Anterior cingulate cortex (tissue), 58 donors: ENCODE measurements around the gene BACH1.

ENCODE experiments used
- DNase-seq, 58 donors: peaks; one replicate each; lab custom pipeline; 2025; lab: John Stamatoyannopoulos, UW

The BACH1 gene

GRCh38 chr21:29311802-29312201, 13.1 kb downstream of the BACH1 start:
- DNase-seq = no peak

GRCh38 chr21:29312981-29313380, 14.3 kb downstream of the BACH1 start:
- no peak for DNase-seq

DNA sequence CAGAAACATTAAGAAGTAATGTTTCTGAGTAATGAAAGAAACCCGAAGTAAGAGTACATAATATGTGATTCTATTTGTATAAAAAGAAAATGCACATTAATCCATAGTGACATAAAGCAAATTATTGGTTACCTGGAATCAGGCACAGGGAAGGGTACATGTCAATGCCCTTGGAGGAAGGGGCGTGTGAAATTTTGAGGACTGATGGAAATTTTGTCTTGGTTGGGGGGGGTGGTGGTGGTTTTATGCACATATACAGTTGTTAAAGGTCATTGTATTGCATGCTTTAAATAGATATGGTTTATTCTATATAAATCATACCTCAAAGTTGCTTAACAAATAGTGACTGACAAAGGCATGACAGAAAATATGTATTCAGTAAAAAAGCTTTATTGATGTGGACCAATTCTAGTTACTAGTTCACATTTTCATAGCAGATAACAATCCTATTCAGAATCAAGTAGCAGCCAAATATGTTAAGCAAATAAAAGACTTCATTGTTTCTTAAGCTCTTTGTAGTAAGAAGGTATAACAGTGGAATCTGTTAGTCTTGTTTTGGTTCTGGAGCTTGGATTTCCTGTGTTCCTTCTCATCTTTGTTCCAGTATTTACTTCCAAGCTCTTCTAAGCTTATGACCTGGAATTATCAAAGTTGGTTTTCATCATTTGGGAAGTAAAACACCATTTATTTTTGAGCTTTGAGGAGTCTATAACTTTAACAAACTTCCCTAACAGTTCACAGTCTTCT, 15.1 kb downstream of the BACH1 start:
- DNase-seq = no peak

DNA sequence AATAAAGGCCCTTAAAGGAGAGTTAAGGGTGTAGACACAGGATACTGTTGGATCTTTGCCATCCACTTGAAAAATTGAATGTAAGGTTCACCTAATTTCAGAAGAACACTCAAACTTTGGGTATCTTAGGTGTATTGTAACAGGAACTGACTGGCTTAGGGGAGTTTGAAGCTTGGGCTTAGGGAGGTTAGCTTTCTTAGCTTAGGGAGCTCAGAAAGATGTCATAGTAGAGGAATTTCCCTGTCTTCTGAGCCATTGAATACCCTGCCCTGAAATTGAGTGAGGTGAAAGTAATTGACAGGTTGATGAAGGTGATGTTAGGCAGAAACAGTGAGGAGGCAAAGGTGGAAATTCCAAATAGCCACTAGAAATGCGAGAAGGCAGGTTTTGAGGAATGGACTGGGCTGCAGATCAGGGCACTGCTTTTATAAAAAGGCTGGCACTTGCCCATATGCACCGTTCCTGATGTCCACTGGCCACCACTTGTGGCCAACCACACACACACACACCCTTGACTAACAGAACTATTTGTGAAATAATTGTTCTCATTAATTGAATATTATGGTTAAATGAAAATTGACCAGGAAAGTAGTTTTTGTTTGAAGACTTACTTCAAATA, 16.5 kb downstream of the BACH1 start:
- no peak for DNase-seq

GRCh38 chr21:29316029-29316742, 17.5 kb downstream of the BACH1 start:
- DNase-seq = no peak

- no peak for DNase-seq
Measured at GRCh38 chr21:29316806-29317205, 18.1 kb downstream of the BACH1 start.

DNA sequence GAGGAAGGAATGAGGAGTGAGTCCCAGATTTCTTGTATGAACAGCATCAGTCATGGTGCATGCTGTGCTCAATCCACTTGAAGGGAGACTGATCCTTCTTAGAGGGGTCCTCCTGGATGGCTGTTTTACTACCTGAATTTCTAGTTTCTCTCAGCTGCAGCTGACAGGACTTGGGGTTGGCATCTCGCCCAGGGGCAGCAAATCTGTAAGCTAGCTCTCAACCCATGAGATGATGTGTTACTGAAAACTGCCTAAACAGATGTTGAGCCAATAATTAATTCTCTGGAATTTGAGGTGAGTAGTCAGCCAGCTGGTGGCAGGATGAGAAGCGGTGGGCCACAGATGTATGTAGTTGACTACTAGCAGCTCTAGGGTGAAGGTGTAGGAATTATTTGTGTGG, 19.6 kb downstream of the BACH1 start:
- no peak for DNase-seq

GRCh38 chr21:29320031-29320430, 21.3 kb downstream of the BACH1 start:
- DNase-seq = no peak

DNA sequence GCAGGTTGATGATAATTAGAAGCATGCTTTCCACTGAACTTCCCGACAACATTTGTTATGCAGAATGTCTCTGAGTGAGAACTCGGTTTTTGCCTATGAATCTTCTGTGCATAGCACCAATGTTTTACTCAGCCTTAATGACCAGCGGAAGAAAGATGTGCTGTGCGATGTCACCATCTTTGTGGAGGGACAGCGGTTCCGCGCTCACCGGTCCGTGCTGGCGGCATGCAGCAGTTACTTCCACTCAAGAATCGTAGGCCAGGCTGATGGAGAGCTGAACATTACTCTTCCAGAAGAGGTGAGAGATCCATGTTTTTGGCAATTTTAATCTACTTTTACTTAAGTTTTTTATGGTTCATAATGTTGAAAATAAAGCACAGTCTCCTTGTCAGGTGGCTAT, 22.5 kb downstream of the BACH1 start:
- DNase-seq = no peak

DNA sequence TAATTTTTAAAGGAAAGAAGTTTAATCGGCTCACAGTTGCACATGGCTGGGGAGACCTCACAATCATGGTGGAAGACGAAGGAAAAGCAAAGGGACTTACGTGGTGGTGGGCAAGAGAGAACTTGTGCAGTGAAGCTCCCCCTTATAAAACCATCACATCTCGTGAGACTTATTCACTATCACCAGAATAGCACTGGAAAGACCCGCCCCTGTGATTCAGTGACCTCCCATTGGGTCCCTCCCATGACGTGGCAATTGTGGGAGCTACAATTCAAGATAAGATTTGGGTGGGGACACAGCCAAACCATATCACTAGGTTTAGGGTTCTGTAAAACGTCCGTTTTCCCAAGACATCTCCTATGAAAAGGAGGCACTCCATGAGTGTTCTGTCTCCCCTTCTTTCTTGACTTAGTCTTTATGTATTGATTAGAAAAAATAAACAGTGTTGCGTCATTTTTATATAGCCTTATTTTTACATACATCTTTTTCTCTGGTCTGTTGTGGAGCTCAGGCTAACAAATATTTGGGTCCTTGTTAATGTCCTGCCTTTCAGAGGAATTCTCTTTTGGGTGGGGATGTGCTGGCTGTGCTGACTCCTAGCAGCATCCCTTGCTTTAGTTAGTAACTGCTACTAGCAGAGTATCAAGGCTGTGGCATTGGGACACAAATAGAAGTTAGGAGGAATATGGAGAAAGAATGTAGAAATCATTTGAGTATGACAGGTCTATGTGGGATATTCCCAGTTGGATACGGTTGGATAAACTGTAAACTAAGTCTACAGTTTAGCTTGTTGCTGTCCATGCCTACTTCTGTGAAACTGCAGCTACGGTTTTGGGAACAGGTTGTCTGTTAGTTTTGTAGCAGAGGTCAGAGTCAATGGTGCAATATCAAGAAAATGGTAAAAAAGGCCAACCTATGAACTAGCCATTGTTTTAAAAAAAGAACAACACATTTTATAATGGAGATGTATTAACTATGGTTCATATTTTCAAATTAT, 23.5 kb downstream of the BACH1 start:
- DNase-seq = no peak

DNA sequence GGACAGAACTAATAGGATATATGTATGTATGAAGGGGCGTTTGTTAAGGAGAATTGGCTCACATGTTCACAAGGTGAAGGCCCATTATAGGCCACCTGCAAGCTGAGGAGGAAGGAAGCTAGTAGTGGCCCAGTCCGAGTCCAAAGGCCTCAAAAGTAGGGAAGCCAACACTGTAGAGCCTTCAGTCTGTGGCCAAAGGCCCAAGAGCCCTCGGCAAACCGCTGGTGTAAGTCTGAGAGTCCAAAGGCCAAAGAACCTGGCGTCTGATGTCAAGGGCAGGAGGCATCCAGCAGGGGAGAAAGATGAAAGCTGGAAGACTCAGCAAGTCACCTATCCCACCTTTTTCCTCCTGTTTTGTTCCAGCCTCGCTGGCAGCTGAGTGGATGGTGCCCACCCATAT, 24.5 kb downstream of the BACH1 start:
- no peak for DNase-seq

GRCh38 chr21:29326914-29327554, 28.3 kb downstream of the BACH1 start:
- no peak for DNase-seq

GRCh38 chr21:29329406-29329805, 30.7 kb downstream of the BACH1 start:
- DNase-seq = no peak

GRCh38 chr21:29330797-29331196, 32.1 kb downstream of the BACH1 start:
- DNase-seq = no peak

DNA sequence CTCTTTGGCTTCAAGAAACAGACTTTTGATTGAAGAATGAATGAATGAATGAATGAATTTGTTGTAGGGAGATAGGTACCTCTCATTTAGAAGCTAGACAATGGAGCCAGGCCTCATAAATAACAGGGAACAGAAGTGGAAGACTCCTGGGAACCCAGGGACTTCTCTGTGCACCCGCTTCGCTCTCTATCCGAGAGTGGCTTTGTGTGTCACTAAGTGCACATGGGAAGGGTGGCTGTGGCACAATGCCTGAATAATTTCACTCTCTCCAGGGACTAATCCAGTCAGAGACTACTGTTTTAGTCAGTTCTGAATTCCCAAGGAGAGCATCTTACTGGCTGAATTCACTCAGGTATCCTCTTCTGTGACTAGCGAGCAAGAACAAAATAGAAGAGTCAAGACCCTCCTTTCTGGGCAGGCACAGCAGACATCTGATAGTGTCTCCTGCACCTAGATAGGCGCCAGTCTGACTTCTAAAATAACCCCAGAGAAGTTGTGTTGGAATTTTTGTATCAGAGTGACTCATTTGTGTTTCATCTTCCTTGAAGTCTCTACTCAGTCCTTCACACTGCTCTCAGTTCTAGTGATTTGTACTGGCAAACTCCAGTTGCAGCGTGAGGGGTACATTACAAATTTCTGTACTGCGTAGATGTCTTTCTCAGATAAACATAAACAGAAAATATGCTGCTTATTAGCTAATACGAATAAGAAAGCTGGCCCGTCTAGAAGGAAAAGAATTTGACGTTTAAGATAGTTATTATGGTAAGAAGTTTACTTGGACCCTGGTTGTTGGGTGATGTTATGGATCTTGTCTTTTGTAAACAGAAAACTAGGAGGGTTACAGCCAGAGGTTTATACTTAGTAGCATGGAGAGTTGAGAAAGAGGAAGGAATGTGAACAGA, 34.0 kb downstream of the BACH1 start:
- no peak for DNase-seq

DNA sequence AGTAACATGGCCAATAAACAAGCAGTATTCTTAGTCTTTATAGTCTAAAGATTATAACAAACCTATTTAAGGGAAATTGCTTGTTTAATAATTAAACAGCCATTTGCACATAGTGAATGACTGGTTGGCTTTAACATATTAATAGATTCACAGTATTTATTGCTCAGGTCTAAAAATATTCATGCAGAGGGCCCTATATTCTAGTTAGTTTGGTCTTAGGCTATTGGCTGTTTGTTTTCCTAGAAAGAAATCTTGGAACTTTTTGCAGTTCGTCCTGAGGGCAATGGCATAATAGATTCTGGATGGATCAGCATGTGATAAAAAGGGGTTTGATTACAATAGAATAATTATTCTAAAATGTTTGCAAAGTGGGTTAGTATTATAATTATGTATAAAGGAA, 34.7 kb downstream of the BACH1 start:
- DNase-seq = no peak

- no peak for DNase-seq
Measured at GRCh38 chr21:29334717-29335428, 36.2 kb downstream of the BACH1 start.

DNA sequence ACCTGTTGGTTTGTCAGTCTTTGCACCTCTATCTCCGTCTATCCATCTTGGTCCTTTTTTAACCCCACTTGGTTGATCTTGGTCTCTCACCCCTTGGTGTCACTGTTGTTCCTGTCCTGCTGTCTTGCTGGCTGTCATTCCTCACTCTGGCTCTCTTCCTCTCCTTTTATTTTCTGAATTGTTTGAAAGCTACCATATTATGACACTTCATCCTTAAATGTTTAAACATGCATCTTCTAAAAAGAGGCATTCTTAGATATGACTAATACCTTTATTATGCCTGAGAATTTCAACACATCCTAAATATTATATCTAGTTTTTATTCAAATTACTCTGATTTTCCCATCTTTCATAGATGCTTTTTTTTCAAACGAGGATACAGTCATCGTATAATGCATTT, 37.0 kb downstream of the BACH1 start:
- no peak for DNase-seq
